ENCODE measurements around the gene PGAM2.

The PGAM2 gene

GRCh38 chr7:44085546-44085945 lies 20.2 kb upstream of the PGAM2 start:
- DNase-seq (ENCODE audit: low read depth) = no peak

- peak; percentile 79 for DNase-seq (ENCODE audit: low read depth)
Observed at GRCh38 chr7:44084701-44085100, 19.3 kb upstream of the PGAM2 start.

GRCh38 chr7:44083796-44084195 lies 18.4 kb upstream of the PGAM2 start:
- DNase-seq (ENCODE audit: low read depth) = no peak

GRCh38 chr7:44082541-44083207 lies 17.3 kb upstream of the PGAM2 start:
- peak; percentile 100 for DNase-seq (ENCODE audit: low read depth)

- DNase-seq (ENCODE audit: low read depth) = no peak
Observed at GRCh38 chr7:44081266-44081748, 15.9 kb upstream of the PGAM2 start.

- no peak for DNase-seq (ENCODE audit: low read depth)
Observed at GRCh38 chr7:44080686-44081265, 15.4 kb upstream of the PGAM2 start.

GRCh38 chr7:44080118-44080517 lies 14.8 kb upstream of the PGAM2 start:
- no peak for DNase-seq (ENCODE audit: low read depth)

- no peak for DNase-seq (ENCODE audit: low read depth)
Observed at GRCh38 chr7:44079331-44080021, 14.1 kb upstream of the PGAM2 start.

GRCh38 chr7:44078521-44078920 lies 13.2 kb upstream of the PGAM2 start:
- DNase-seq (ENCODE audit: low read depth) = no peak

- DNase-seq (ENCODE audit: low read depth) = no peak
Observed at GRCh38 chr7:44077681-44078091, 12.3 kb upstream of the PGAM2 start.

- no peak for DNase-seq (ENCODE audit: low read depth)
Observed at GRCh38 chr7:44077061-44077460, 11.7 kb upstream of the PGAM2 start.

GRCh38 chr7:44076101-44076895 lies 10.9 kb upstream of the PGAM2 start:
- DNase-seq (ENCODE audit: low read depth) = no peak

- DNase-seq (ENCODE audit: low read depth) = no peak
Observed at GRCh38 chr7:44075296-44076075, 10.1 kb upstream of the PGAM2 start.

GRCh38 chr7:44074349-44074695 lies 9.0 kb upstream of the PGAM2 start:
- no peak for DNase-seq (ENCODE audit: low read depth)

GRCh38 chr7:44073664-44074348 lies 8.4 kb upstream of the PGAM2 start:
- DNase-seq (ENCODE audit: low read depth) = peak; percentile 86

GRCh38 chr7:44072364-44073231 lies 7.2 kb upstream of the PGAM2 start:
- DNase-seq (ENCODE audit: low read depth) = peak; percentile 96

GRCh38 chr7:44071726-44072363 lies 6.5 kb upstream of the PGAM2 start:
- no peak for DNase-seq (ENCODE audit: low read depth)

GRCh38 chr7:44068054-44068453 lies 2.7 kb upstream of the PGAM2 start:
- DNase-seq (ENCODE audit: low read depth) = peak; percentile 40

GRCh38 chr7:44067064-44067951 lies 1.9 kb upstream of the PGAM2 start:
- no peak for DNase-seq (ENCODE audit: low read depth)

Measured in EH (cell line).